Endothelial cell of umbilical vein (primary cell): ENCODE measurements around the gene CPA4.
"Not testable (repeated sequence)": the region's sequence is repeated elsewhere in the genome, so short reads cannot be mapped to it uniquely, and the experiment has no call there.

Experiments used
- EZH2 ChIP-seq: IDR thresholded peaks from 2 replicates; pipeline ENCODE4 v1.6.1; 2012; ENCODE audit warnings: borderline replicate concordance, low read depth, mild to moderate bottlenecking, moderate library complexity, low read length, inconsistent platforms; ENCODE audit not compliant: severe bottlenecking
- GATA2 ChIP-seq: IDR thresholded peaks from 2 replicates; pipeline ENCODE4 v1.7.0; 2011; ENCODE audit warnings: low read depth, mild to moderate bottlenecking, moderate library complexity, mixed read lengths, low read length; ENCODE audit not compliant: insufficient read length, insufficient read depth
- JUN ChIP-seq: IDR thresholded peaks from 2 replicates; pipeline ENCODE4 v1.6.1; 2011; ENCODE audit warnings: borderline replicate concordance, low read depth; ENCODE audit not compliant: insufficient read length, insufficient read depth
- MYC ChIP-seq: IDR thresholded peaks from one replicate; pipeline ENCODE4 v1.6.1; 2011; ENCODE audit warnings: mild to moderate bottlenecking, low read depth, low read length
- POLR2A ChIP-seq: IDR thresholded peaks from 2 replicates; pipeline ENCODE4 v1.6.1; 2012; ENCODE audit warnings: low read depth, mild to moderate bottlenecking, control low read depth, low read length
- POLR2AphosphoS5 ChIP-seq: IDR thresholded peaks from 2 replicates; pipeline ENCODE4 v1.6.1; 2012; ENCODE audit warnings: low read depth, mild to moderate bottlenecking, control low read depth, low read length, moderate library complexity; ENCODE audit not compliant: insufficient read depth
- TF ChIP-seq, protein P1 (sequence below), 2 donors: IDR thresholded peaks; 1 replicate in 1 of 2; 2 replicates in 1 of 2; pipeline ENCODE4 v1.5.1; 2011; ENCODE audit warnings: low read length in 2 of 2, mild to moderate bottlenecking in 2 of 2, moderate library complexity in 2 of 2, control low read depth in 1 of 2, inconsistent platforms in 1 of 2, low read depth in 1 of 2; ENCODE audit not compliant: insufficient read depth in 1 of 2; ENCODE audit errors: extremely low read depth in 1 of 2
- TF ChIP-seq, protein P2 (sequence below): IDR thresholded peaks from 2 replicates; pipeline ENCODE4 v1.6.1; 2011; ENCODE audit not compliant: insufficient read depth, insufficient read length

DNA sequence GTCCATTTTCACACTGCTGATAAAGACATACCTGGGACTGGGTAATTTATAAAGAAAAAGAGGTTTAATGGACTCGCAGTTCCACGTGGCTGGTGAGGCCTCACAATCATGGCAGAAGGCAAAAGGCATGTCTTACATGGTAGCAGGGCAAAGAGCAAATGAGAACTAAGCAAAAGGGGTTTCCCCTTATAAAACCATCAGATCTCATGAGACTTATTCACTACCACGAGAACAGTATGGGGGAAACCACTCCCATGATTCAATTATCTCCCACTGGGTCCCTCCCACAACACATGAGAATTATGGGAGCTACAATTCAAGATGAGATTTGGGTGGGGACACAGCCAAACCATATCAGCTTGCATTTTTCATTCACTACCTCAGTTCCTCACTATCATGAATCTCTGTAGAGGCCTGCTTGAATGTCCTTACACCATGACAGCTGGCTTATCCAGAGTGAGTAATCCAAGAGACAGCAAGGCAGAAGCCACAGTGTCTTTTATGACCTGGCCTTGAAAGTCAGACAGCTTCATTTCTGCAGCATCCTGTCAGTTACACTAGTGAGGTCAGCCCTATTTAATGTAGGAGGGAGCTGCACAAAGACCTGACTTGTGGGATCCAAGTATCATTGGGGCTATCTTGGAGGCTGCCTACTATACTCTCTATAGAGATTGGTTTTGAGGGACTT, 28.7 kb downstream of the CPA4 start:
- TF ChIP-seq MYC, POLR2A, EZH2, POLR2AphosphoS5, JUN, GATA2: not testable (repeated sequence)
- TF ChIP-seq, protein P1, sequence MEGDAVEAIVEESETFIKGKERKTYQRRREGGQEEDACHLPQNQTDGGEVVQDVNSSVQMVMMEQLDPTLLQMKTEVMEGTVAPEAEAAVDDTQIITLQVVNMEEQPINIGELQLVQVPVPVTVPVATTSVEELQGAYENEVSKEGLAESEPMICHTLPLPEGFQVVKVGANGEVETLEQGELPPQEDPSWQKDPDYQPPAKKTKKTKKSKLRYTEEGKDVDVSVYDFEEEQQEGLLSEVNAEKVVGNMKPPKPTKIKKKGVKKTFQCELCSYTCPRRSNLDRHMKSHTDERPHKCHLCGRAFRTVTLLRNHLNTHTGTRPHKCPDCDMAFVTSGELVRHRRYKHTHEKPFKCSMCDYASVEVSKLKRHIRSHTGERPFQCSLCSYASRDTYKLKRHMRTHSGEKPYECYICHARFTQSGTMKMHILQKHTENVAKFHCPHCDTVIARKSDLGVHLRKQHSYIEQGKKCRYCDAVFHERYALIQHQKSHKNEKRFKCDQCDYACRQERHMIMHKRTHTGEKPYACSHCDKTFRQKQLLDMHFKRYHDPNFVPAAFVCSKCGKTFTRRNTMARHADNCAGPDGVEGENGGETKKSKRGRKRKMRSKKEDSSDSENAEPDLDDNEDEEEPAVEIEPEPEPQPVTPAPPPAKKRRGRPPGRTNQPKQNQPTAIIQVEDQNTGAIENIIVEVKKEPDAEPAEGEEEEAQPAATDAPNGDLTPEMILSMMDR (IDR thresholded peaks at IDR 0.05; ENCODE audit: extremely low read depth in 1 of 2, insufficient read depth in 1 of 2, low read depth in 1 of 2, low read length in 2 of 2), result not testable (repeated sequence)
- TF ChIP-seq, protein P2, sequence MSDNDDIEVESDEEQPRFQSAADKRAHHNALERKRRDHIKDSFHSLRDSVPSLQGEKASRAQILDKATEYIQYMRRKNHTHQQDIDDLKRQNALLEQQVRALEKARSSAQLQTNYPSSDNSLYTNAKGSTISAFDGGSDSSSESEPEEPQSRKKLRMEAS, result not testable (repeated sequence)
